Endothelial cell (in vitro differentiated cells): Measurements from ENCODE around the gene SH3PXD2A. TPM values are rescaled to one million over a fixed set of nuclear protein-coding genes. Genes with fewer than 3 reads are reported as not detected.
A peak's percentile ranks its signal among the peaks of the same experiment; 100 is the strongest.

Experiments
- DNase-seq: peaks from one replicate; pipeline ENCODE4 v3.0.0; 2021; ENCODE audit warnings: low spot score
- H3K27ac Mint-ChIP-seq: one replicate; pipeline ENCODE4 v1.8.0; 2021; ENCODE audit warnings: mixed read lengths, inconsistent platforms; ENCODE audit not compliant: unreplicated experiment
- H3K27me3 Mint-ChIP-seq: one replicate; pipeline ENCODE4 v1.8.0; 2021; ENCODE audit warnings: mild to moderate bottlenecking, moderate library complexity, mixed read lengths, inconsistent platforms; ENCODE audit not compliant: unreplicated experiment
- H3K36me3 Mint-ChIP-seq: one replicate; pipeline ENCODE4 v1.8.0; 2021; ENCODE audit warnings: mild to moderate bottlenecking, low read depth, mixed read lengths, inconsistent platforms; ENCODE audit not compliant: unreplicated experiment
- H3K4me1 Mint-ChIP-seq: one replicate; pipeline ENCODE4 v1.8.0; 2021; ENCODE audit warnings: mild to moderate bottlenecking, mixed read lengths, inconsistent platforms; ENCODE audit not compliant: unreplicated experiment
- H3K4me3 Mint-ChIP-seq: one replicate; pipeline ENCODE4 v1.8.0; 2021; ENCODE audit warnings: mild to moderate bottlenecking, mixed read lengths, inconsistent platforms; ENCODE audit not compliant: unreplicated experiment
- H3K9me3 Mint-ChIP-seq: one replicate; pipeline ENCODE4 v1.8.0; 2021; ENCODE audit warnings: mixed read lengths, inconsistent platforms; ENCODE audit not compliant: unreplicated experiment
- total RNA-seq: library from RNA; stranded (reverse); fragmentation: NEBNext Ultra II Directional; extraction: Animal tissue kit (Norgen Biotek cat#: 25700); gene quantifications from one replicate; pipeline ENCODE4 v1.2.1, GENCODE V29; 2021; ENCODE audit not compliant: unreplicated experiment
- TF ChIP-seq, protein P1 (sequence below): fragments of 200-600 bp; sonication (generic); IDR thresholded peaks from one replicate; pipeline ENCODE4 v1.5.0; 2021; ENCODE audit warnings: antibody characterized with exemption; ENCODE audit not compliant: unreplicated experiment

SH3PXD2A gene
- total RNA-seq, 1 donor from 2014 or later = 59.9 TPM

DNA sequence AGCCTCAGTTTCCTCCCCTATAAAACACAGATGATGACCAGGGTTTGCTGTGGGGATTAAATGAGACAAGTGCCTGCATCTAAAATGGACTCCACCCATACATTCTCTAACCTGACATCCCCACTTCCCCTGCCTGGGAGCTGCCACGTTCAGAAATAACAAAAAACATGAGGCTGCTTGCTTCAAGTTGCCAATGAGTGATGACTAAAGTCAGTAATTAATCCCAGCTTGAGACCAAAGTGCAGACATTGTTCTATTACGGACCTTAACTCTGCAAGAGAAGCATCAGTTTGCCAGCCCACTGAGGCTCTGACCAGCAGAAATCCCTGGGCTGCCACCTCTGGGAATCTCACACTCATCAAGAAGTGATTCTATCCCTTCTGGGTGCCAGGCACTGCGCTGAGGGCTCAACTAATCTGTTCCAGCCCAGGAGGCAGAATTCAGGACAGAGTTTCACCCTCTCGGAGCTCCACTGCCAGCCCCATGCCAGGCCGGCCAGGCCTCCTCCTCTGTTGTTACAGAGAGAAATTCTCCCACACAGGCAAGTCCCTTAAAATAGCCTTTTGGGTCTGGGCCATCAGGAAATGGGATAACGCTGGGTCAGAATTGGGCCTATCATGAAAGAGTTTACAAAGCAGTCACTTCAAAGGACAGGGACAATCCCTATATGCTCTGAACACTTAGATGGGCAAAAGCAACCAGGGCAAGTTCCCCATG is 11.4 kb downstream of the SH3PXD2A start:
- TF ChIP-seq, protein P1, sequence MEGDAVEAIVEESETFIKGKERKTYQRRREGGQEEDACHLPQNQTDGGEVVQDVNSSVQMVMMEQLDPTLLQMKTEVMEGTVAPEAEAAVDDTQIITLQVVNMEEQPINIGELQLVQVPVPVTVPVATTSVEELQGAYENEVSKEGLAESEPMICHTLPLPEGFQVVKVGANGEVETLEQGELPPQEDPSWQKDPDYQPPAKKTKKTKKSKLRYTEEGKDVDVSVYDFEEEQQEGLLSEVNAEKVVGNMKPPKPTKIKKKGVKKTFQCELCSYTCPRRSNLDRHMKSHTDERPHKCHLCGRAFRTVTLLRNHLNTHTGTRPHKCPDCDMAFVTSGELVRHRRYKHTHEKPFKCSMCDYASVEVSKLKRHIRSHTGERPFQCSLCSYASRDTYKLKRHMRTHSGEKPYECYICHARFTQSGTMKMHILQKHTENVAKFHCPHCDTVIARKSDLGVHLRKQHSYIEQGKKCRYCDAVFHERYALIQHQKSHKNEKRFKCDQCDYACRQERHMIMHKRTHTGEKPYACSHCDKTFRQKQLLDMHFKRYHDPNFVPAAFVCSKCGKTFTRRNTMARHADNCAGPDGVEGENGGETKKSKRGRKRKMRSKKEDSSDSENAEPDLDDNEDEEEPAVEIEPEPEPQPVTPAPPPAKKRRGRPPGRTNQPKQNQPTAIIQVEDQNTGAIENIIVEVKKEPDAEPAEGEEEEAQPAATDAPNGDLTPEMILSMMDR = no peak
- DNase-seq = no peak
- Mint-ChIP-seq H3K4me3 (no peak overlapping the region), H3K27me3 (peaks cover 10% of the 10 kb centered on the region), H3K9me3 (no peaks in the 10 kb centered on the region), H3K36me3 (peaks cover 4% of the 10 kb centered on the region), H3K4me1 (peaks cover 67% of the 10 kb centered on the region), H3K27ac (no peak overlapping the region)

DNA sequence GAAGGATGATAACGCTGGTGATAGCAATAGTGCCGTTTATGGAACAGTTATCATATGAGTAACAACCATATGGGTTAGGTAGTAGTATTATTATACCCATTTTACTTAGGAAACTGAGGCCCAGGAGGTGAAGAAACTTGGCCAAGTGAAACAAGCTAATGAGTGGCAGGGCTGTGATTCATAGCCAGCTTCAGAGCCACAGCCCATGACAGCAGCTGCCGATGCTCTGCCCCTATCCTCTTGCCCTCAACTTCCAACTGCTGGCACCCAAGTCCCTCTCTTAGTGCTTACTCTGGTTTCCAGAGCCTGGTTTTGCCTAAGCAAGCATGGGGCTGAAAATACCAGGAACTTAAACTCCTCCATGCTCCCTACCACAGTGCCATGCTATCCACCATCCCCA is 12.3 kb downstream of the SH3PXD2A start:
- peaks cover 4% of the 10 kb centered on the region for H3K36me3 Mint-ChIP-seq
- peaks cover 11% of the 10 kb centered on the region for H3K27me3 Mint-ChIP-seq
- H3K27ac Mint-ChIP-seq = no peak overlapping the region
- no peak overlapping the region for H3K4me3 Mint-ChIP-seq
- no peaks in the 10 kb centered on the region for H3K9me3 Mint-ChIP-seq
- TF ChIP-seq, protein P1 = no peak
- peaks cover 67% of the 10 kb centered on the region for H3K4me1 Mint-ChIP-seq
- DNase-seq = no peak

DNA sequence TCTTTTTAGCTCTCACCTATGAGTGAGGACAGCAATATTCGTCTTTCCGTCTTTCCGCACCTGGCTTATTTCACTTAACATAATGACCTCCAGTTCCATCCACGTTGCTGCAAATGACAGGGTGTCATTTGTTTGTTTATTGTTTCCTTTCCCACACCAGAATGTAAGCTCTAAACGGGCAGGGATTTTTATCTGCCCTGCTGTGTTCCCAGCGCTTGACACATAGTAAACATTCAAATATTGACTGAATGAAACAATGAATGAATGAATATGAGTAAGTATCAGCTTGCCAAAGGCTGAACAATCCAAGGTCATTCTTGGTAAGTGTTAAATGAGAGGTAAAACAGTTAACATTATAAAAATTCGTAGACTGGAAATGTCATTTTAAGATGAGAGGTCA is 12.8 kb downstream of the SH3PXD2A start:
- peaks cover 67% of the 10 kb centered on the region for H3K4me1 Mint-ChIP-seq
- H3K27me3 Mint-ChIP-seq = peaks cover 12% of the 10 kb centered on the region
- TF ChIP-seq, protein P1 = no peak
- H3K4me3 Mint-ChIP-seq = no peak overlapping the region
- H3K27ac Mint-ChIP-seq = no peak overlapping the region
- H3K9me3 Mint-ChIP-seq = no peaks in the 10 kb centered on the region
- no peak for DNase-seq
- H3K36me3 Mint-ChIP-seq = peaks cover 4% of the 10 kb centered on the region

DNA sequence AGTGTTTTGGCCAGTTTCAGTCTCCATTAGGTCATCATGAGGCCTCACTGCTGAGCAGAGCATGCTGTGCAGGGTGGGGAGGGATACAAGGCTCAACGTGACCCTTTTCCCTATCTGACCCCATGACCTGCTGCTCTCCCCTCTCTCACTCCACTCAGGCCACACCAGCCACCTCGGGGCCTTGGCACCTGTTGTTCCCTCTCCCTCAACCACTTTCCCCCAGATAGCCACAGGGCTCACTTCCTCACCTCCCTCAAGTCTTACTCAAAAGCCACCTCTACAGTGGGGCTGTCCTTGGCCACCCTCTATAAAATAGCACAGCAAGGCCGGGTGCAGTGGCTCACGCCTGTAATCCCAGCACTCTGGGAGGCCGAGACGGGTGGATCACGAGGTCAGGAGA is 13.9 kb downstream of the SH3PXD2A start:
- H3K36me3 Mint-ChIP-seq = peaks cover 4% of the 10 kb centered on the region
- H3K27ac Mint-ChIP-seq = peak overlapping the region; percentile 92
- TF ChIP-seq, protein P1 = no peak
- H3K4me3 Mint-ChIP-seq = peak overlapping the region; percentile 48
- no peaks in the 10 kb centered on the region for H3K9me3 Mint-ChIP-seq
- peaks cover 71% of the 10 kb centered on the region for H3K4me1 Mint-ChIP-seq
- no peak for DNase-seq
- H3K27me3 Mint-ChIP-seq = peaks cover 12% of the 10 kb centered on the region

DNA sequence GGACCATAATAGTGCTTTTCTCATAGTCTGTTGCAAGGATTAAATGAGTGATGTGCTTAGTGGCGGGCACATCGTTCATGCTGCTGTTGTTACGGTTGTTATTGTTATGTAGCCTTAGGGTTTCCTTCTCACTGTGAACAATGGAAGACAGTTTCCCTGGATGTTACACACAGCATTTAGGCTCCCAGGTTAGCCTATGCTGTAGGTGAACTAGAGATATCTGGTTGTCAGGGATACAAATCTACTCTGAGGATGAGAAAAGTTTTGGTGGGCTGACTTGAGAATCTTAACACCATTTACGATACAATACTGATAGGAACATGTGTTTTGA is 14.7 kb downstream of the SH3PXD2A start:
- TF ChIP-seq, protein P1 = no peak
- peaks cover 11% of the 10 kb centered on the region for H3K27me3 Mint-ChIP-seq
- H3K4me1 Mint-ChIP-seq = peaks cover 70% of the 10 kb centered on the region
- no peak for DNase-seq
- H3K36me3 Mint-ChIP-seq = peaks cover 1% of the 10 kb centered on the region
- no peaks in the 10 kb centered on the region for H3K9me3 Mint-ChIP-seq
- H3K27ac Mint-ChIP-seq = peak overlapping the region; percentile 91
- H3K4me3 Mint-ChIP-seq = peak overlapping the region; percentile 35
